Ureter (tissue), 1 donor: Measurements from ENCODE around the gene CYLD. TPM values are rescaled to one million over a fixed set of nuclear protein-coding genes. Genes with fewer than 3 reads are reported as not detected.

ENCODE experiments used
- DNase-seq: peaks from one replicate; pipeline ENCODE4 v3.0.0-alpha.2; 2020; ENCODE audit warnings: low spot score
- total RNA-seq: library from RNA; stranded (reverse); gene quantifications from one replicate; pipeline ENCODE4 v1.2.4, GENCODE V29; 2023
- donor health status: DM: yes; HTN: yes; CAD: no.

The CYLD gene
- total RNA-seq, 1 donor from 2014 or later: 45.7 TPM

- no peak for DNase-seq
These were observed 36.6 kb downstream of the CYLD start for GRCh38 chr16:50778284-50779163.

DNA sequence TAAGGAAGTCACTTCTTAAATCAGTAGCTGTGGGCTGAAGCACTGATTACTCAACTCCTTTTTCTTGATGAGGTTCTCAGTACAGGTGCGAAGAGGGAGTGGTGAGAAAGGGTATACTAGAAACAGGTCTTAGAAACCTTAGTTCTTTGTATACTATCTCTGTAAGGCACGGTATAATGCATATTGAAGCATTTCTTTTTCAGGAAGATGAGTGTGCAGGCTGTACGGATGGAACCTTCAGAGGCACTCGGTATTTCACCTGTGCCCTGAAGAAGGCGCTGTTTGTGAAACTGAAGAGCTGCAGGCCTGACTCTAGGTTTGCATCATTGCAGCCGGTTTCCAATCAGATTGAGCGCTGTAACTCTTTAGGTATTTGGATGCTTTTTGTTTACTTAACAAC, 39.2 kb downstream of the CYLD start:
- DNase-seq: no peak

GRCh38 chr16:50781518-50781917, 39.6 kb downstream of the CYLD start:
- DNase-seq: no peak

- DNase-seq: no peak
These were observed 47.9 kb downstream of the CYLD start for GRCh38 chr16:50789757-50790156.

GRCh38 chr16:50791522-50791921, 49.6 kb downstream of the CYLD start:
- DNase-seq: no peak

DNA sequence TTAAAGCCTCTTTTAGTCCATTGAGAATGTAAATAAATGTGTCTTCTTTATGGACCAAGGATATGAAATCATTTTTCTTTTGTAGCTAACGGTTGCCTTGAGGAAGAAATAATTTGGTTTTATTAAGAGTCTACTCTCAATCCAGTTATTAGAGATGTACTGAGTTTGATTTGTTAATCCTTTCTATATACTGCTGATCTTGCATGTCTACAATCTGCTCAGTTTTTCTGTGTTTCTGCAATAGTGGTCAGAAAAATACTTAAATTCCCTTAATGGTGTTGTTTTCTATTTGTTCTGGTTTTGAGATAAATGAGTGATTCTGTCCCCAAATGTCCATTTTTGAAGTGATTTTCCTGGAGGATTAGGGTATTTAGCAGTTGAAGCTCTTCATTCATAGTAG, 54.9 kb downstream of the CYLD start:
- no peak for DNase-seq

DNA sequence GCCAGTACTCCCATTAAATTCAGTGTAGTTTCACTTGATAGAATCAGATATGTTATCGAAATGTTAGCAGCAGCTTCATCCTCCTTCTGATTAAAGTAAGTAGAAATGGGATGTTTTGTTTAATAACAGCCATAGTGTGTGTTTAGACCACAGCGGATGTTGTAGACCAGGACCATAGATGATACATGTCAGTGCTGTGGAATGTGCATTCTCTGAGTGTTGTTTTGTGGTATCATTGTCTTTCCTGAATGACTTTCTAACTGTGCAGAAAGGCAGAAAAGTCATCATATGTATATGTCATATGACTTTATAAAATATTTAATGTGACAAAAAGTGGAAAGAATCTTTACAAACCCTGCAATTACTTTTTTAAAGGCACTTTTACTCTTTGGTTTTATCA, 55.6 kb downstream of the CYLD start:
- DNase-seq: no peak

- no peak for DNase-seq
These were observed 58.2 kb downstream of the CYLD start for GRCh38 chr16:50800074-50800473.

DNA sequence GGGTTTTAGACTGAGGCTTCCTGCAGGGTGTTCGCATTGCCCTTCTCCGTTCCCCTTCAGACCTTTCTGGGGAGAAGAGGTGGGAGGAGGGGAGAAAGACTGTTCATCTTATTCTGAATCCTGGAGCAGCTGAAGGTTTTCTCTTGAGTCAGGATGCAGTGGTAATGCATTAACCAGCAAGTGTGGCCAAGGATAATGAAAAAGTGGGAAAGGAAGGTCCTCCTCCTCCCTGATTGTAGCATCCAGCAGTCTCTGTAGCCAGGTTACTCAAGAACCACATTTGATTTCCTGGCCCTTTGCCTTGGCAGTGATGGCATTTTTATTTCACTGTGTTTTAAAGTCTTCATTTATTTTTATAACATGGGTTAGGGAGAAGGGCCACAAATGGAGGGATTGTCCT, 59.1 kb downstream of the CYLD start:
- DNase-seq: no peak

DNA sequence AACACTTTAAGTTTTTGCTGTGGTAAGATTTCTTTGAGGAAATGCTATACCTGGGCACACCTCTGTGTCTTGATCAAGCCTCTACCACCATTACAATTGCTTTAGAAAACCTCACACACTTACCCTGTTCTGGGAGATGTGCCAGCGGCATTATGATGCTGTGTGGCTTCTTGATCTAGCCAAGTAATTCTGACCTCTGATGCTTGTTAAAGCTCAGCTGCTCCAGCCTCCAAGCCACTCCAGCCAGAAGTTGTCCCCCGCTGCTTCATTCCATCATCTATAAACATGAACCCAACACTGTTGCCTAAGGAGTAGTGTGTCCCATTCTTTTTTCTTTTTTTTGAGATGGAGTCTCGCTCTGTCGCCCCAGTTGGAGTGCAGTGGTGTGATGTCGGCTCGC, 60.1 kb downstream of the CYLD start:
- no peak for DNase-seq

GRCh38 chr16:50802961-50803360, 61.1 kb downstream of the CYLD start:
- DNase-seq: no peak

GRCh38 chr16:50804290-50804907, 62.5 kb downstream of the CYLD start:
- no peak for DNase-seq

GRCh38 chr16:50806099-50807062, 64.5 kb downstream of the CYLD start:
- DNase-seq: peak; percentile 89

GRCh38 chr16:50808929-50809538, 67.1 kb downstream of the CYLD start:
- no peak for DNase-seq

GRCh38 chr16:50809561-50809960, 67.7 kb downstream of the CYLD start:
- no peak for DNase-seq

- no peak for DNase-seq
These were observed 68.5 kb downstream of the CYLD start for GRCh38 chr16:50810241-50810965.

DNA sequence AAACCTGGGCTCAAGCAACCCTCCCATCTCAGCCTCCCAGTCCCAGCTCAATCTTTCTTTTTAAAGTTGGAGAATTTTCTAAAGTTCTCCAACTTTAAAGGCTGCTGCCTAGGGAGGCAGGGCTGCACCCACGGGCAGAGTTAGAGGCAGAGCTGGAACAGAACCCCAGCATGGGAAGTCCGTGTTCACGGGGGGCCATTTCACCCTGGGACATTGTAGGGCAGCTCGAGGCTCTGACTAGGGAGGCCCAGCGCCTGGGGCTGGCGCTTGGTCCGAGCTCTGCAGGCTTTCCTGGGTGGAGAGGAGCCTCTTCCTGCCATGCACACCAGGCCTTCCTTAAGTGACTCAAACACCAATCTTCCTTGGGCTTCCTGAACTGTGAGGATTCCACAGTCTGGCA, 70.2 kb downstream of the CYLD start:
- no peak for DNase-seq

GRCh38 chr16:50812876-50813466, 71.1 kb downstream of the CYLD start:
- no peak for DNase-seq

DNA sequence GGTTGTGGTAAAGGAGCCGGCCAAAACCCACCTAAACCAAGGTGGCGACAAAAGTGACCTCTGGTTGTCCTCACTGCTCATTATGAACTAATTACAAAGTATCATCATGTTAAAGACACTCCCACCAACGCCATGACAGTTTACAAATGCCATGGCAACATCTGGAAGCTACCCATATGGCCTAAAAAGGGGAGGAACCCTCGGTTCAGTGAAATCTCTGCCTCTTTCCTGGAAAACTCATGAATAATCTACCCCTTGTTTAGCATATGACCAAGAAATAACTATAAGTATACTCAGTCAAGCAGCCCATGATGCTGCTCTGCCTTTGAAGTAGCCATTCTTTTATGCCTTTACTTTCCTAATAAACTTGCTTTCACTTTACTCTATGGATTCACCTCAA, 72.2 kb downstream of the CYLD start:
- no peak for DNase-seq

- DNase-seq: no peak
These were observed 72.7 kb downstream of the CYLD start for GRCh38 chr16:50814541-50814940.

DNA sequence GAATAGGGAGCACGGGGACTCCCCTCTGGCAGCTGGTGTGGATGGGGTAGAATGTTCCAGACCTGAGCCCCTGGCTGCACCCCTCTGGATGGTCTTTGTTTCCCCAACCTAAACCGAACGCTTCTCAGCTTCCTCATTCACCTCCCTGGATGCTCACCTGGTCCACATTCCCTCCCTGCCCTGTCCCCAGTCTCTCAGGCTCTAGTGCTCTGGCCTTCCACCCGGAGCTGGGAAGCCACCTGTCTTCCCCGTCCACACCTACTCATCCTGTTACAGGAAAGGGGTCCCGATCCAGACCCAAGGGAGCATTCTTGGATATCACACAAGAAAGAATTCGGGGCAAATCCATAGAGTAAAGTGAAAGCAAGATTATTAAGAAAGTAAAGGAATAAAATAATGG, 73.5 kb downstream of the CYLD start:
- no peak for DNase-seq
